Measurements from ENCODE around the gene GFRA4.

The GFRA4 gene

DNA sequence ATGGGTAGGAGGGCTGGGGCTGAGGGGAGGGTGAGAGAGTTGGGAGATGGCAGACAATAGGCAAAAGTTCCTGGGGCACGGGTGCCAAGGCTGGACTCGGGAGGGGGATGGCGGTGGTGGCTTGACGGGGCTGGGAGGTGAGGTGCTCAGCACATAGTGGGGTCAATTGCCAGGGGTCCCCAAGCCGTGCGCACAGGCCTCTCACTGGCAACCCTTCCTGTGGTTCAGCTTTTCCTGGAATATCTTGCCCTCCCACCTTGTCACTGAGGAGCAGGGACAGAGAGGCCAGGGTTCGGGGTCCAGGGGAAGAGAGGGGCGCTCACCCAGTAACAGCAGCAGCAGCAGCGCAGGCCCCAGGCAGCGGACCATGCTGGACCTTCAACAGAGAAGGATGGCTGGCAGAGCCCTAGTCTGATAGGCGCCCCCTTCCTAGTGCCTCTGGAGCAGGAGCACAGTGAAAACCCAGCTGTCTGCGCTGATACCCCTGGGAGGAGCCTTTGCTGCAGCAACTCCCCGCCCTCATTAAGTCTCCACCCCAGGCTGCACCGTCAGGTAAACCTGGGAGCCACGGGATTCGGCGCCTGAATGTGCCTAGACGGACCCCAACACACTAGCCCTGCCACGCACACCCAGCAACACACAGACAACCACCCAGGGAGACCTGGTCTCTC is at the start of gene GFRA4:
TSS of gene GFRA4 (minus strand) at position 369 of the 671 bp plus-strand sequence. CDS start at position 369, 0 bp downstream.
- TF ChIP-seq ZFX (IDR thresholded peaks at IDR 0.05) (no peak), CTCF (conservative IDR thresholded peaks at IDR 0.05) (no peak)

DNA sequence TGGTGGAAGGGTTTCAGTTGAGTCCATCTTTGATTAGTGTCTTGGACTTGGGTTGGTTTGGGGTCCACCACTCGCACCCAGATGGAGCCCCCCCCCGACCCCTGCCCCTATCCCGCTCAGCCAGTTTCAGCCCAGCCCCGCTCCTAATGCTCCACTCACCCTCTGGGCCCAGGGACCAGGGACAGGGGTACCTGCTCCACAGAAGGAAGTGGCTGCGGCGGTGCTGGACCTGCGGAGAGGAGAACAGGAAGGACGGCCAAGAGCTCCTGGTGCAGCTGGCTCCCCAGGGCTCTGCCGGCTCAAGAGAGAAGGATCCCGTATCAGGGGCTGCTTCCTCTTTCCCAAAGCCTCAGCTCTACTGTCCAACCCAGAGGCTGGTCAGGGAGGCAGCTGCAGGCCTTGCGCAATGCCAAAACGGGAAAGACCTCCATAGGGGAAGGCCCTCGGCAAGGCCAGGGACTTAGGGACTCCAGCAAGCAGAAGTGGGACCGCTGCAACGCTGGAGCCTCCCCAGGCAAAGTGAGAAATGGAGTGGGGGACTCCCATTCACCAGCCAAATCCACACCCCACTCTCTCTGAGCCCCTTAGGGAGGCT is 49.2 kb upstream of the GFRA4 start, which contains the start of gene SIGLEC1:
TSS of gene SIGLEC1 (minus strand) at position 322 of the 595 bp plus-strand sequence. CDS start 5,472 bp downstream, outside the sequence.
- TF ChIP-seq CTCF (conservative IDR thresholded peaks at IDR 0.05), result no peak
- TF ChIP-seq ZFX (IDR thresholded peaks at IDR 0.05), result no peak
- no peak within 1 kb of the TSS for H3K27ac ChIP-seq

More for the DNA sequence above, at the start of gene GFRA4:
- H3K27ac ChIP-seq, result no peak within 1 kb of the TSS

DNA sequence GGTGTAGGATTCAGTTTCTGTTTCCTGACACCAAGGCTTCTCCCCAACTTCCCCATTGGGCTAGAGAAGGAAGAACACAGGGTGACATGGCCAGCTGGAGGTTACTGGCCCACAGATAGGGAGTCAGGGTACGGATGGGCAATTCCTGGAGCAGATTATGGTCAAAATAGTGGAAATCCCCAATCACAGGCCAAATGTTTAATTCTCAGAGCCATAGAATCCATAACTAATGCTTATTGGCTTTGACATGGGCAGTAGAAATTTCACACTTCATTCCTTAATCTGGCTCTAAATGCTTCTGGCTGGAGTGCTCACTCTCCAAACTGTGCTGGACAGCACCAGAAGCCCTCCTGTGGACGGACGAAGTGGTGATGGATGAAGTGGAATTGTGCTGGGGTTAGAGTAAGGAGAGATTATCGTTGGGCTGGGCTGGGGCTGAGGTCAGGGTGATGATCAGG is 48.3 kb upstream of the GFRA4 start:
- TF ChIP-seq ZFX (IDR thresholded peaks at IDR 0.05) (no peak), CTCF (conservative IDR thresholded peaks at IDR 0.05) (no peak)
- H3K27ac ChIP-seq, result no peak overlapping the region

GRCh38 chr20:3710703-3711483 is 47.7 kb upstream of the GFRA4 start:
- H3K27ac ChIP-seq, result no peak overlapping the region
- TF ChIP-seq ZFX (IDR thresholded peaks at IDR 0.05) (no peak), CTCF (conservative IDR thresholded peaks at IDR 0.05) (peak; percentile 94)

GRCh38 chr20:3710011-3710466 is 46.8 kb upstream of the GFRA4 start:
- no peak overlapping the region for H3K27ac ChIP-seq
- TF ChIP-seq CTCF (conservative IDR thresholded peaks at IDR 0.05), result no peak

GRCh38 chr20:3707508-3707899 is 44.3 kb upstream of the GFRA4 start:
- TF ChIP-seq ZFX (IDR thresholded peaks at IDR 0.05), result no peak
- no peak overlapping the region for H3K27ac ChIP-seq

- TF ChIP-seq CTCF (conservative IDR thresholded peaks at IDR 0.05) (no peak), ZFX (IDR thresholded peaks at IDR 0.05) (no peak)
- no peak overlapping the region for H3K27ac ChIP-seq
These were observed 43.7 kb upstream of the GFRA4 start for GRCh38 chr20:3706774-3707507.

Data from C4-2B (cell line).